GOT3 (cell line): ENCODE data around the gene DNAJB1.
"Not testable (repeated sequence)": the region's sequence is repeated elsewhere in the genome, so short reads cannot be mapped to it uniquely, and the experiment has no call there.

Experiments used
- DNase-seq: peaks from one replicate; lab custom pipeline; 2025; ENCODE audit warnings: mixed read lengths; lab: John Stamatoyannopoulos, UW

Gene DNAJB1

GRCh38 chr19:14517840-14518505, at the start of gene DNAJB1:
Gene DNAJB1 (minus strand): TSS chr19:14518397. CDS start chr19:14518349, 48 bp downstream.
- DNase-seq: peak; percentile 92

DNA sequence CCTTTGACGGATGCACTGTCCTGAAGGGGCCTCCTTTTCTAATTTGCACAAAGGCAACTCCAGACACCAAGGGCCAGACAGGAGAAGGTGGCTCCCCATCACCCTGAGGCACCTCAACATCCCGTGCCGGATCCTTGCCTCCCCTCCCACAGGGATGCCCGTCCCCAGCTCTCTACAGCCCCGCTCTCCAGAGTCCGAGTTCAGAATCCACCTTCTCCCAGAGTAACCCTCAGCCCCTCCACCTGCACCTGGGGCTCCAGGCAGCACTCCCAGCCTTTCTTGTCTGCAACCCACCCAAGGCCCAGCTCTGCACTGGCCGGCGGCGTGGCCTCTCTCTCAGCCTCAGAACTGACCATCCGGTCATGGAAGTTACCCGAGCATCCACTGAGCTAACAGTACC, 48.9 kb upstream of the DNAJB1 start:
- no peak for DNase-seq

- no peak for DNase-seq
These were observed 48.5 kb upstream of the DNAJB1 start for GRCh38 chr19:14566712-14567077.

- DNase-seq: no peak
These were observed 47.8 kb upstream of the DNAJB1 start for GRCh38 chr19:14565765-14566711.

- no peak for DNase-seq
These were observed 47.1 kb upstream of the DNAJB1 start for GRCh38 chr19:14565298-14565679.

DNA sequence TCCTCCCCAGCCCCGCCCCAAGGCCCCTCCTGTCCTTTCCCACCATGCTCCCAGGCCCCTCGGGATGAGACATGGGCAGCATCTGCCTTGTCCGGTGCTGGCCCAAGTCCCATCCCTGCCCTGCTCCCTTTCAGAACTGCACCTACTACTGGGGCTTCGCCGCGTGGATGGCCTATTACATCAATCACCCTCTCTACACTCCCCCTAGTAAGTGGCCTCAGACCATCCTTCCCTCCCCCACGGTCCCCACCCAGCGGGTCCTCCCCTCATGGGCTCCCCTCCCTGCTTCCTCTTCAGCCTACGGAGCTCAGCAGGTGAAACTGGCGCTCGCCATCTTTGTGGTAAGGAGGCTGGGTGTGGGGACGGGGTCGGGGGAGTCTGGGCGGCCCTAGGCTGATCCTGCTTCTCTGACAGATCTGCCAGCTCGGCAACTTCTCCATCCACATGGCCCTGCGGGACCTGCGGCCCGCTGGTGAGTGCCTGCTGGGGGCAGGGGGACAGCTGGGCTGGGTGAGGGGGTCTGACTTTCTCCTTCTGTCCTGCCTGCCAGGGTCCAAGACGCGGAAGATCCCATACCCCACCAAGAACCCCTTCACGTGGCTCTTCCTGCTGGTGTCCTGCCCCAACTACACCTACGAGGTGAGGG, 46.6 kb upstream of the DNAJB1 start:
- not testable (repeated sequence) for DNase-seq

DNA sequence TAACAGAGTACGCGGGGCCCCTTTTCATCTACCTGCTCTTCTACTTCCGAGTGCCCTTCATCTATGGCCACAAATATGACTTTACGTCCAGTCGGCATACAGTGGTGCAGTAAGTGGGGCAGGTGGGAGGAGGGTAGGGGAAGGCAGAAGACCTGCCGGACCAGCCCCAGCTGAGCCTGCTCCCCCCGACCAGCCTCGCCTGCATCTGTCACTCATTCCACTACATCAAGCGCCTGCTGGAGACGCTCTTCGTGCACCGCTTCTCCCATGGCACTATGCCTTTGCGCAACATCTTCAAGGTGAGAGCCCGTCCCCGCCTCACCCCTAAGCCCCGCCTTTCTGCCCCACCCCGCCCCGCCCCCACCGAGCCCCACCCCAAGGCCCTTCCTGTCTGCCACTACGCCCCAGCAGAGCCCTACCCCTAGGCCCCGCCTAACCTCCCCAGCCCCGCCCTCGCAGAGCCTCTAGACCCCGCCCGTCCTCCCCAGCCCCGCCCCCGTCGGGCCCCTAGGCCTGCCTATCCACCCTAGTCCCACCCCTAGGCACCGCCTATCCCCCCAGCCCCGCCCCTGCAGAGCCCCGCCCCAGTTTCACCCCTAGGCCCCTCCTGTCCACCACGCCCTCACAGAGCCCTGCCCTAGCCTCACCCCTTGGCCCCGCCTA, 45.9 kb upstream of the DNAJB1 start:
- no peak for DNase-seq

DNA sequence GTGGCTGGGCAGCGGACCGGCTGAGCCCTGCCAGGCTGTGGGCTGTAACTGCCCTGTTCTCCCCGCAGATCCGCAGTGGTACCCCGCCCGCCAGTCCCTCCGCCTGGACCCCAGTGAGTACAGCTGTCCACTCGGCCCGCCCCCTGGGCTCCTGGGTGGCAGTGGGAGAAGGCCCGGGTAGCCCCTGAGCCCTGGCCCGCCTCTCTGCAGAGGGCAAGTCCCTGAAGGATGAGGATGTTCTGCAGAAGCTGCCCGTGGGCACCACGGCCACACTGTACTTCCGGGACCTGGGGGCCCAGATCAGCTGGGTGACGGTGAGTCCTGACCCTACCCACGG, 45.4 kb upstream of the DNAJB1 start:
- no peak for DNase-seq

DNA sequence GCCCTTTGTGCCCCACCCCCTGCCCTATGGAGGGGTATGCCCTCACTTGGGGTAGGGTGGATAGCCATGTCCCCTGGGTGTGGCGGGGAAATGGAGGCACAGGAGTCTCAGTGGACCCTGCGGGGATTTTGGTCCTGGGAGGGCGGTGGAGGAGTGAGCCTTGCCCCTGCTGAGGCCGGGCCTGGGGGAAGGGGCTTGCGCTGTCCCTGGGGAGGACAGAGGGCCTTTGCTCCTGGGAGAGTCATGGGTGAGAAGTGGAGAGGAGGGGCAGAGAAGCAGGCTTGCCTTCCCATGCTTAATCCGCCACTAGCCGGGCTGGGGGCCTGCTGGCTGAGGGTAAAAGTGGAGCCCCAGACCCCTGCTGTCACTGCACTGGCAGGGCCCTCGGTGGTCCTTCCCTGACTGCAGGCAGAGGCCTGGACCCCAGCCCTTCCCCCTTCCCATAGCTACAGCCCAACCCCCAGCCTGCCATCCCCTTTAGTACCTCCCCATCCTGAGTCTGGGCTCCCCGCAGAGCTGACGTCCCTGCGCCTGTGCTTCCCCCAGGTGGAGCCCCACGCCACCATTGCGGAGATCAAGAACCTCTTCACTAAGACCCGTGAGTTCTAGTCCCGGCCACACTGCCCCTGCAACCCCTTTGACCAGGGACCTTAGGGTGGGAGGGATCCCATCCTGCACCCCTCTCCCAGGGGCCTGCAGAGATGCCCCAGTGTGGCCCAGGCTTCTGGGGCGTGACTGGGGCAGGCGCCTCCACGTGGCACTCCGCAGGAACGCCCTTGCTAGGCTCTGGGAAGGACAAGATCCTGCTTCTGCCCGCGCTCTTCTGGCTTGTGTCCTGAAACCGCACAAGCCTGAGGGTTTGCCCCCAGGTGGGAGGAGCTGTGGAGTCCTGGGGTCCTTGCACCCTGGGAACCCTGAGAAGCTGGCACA, 44.7 kb upstream of the DNAJB1 start:
- DNase-seq: no peak

- DNase-seq: peak; percentile 21
These were observed 43.7 kb upstream of the DNAJB1 start for GRCh38 chr19:14561847-14562351.

- no peak for DNase-seq
These were observed 43.1 kb upstream of the DNAJB1 start for GRCh38 chr19:14561249-14561648.

- DNase-seq: no peak
These were observed 42.5 kb upstream of the DNAJB1 start for GRCh38 chr19:14560776-14561108.

- DNase-seq: no peak
These were observed 41.9 kb upstream of the DNAJB1 start for GRCh38 chr19:14559916-14560775.

DNA sequence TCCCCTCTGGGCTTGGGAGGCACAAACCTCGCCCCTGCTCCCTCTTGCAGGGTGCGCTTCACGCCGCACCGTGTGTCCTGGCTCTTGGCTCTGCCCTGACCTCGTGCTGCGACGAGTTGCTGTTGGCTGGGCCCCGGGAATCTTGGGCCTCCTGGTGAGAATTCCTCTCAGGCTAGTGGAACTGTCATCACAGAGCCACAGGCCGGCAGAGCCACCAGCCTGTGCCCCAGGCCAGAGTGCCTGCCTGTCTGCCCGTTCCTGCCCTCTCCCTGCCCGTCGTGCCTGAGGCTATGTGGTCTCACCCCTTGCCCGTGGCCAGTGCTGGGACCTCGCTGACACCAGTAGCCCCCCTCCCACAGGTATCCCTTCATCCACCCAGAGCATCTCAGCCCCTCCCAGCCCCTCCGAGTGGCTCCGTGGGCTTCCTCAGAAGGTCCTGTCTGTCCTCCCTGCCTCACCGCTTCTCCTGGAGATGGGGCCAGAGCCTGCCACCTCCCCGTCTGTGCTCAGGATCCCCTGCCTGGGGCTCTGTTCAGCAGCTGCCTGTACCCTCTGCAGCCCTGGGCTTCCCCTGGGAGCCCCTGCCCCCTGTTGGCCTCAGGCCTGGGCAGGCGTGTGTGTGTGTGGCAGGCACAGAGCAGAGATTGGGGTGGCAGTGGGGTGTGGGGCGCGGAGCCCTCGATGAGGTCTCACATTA, 40.3 kb upstream of the DNAJB1 start:
- DNase-seq: no peak

- peak; percentile 25 for DNase-seq
These were observed 38.5 kb upstream of the DNAJB1 start for GRCh38 chr19:14556662-14557188.

GRCh38 chr19:14555918-14556661, 37.9 kb upstream of the DNAJB1 start:
- no peak for DNase-seq

DNA sequence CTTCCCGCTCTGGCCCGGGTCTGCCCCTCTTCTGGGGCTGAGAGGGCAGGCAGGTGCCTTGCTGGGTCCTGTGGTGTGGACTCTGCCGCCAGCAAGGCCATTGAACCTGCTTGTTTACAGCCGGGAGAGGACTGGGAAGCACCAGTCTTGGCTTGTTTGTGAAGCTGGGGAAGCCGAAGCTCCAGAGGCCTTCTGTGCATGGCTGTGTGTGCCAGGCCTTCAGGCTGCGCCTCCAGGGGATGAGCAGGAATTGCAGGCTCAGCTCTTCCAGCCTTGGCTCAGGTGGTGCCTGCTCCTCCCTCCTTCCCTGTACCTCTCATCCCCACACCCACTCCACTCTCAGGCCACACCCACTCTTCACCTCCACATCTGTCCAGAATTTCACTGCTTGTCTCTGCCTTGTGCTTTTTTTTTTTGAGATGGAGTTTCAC, 36.2 kb upstream of the DNAJB1 start:
- DNase-seq: no peak

DNA sequence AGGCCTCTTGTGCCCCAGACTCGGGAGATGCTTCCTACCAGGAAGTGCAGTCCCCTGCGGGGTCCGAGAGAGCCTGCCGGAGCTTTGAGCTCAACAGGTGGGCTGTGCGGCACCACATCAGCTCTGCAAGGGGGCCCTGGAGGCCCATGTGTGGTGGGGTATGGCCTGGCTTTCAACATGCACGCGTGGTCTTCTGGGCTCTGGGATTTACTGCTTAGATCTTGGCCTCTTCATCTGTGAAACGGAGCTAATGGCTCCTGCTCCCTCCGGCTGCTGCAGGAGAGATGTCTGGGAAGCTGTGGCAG, 35.7 kb upstream of the DNAJB1 start:
- no peak for DNase-seq
